Mucosa of rectum (tissue), 2 donors: ENCODE measurements around the gene ATRNL1.
"Not testable (repeated sequence)": the region's sequence is repeated elsewhere in the genome, so short reads cannot be mapped to it uniquely, and the experiment has no call there.

Source experiments
- H3K27ac ChIP-seq, 2 donors: one replicate each; pipeline ENCODE4 v1.7.0; 2013; ENCODE audit warnings: inconsistent platforms in 2 of 2, low read depth in 2 of 2, low read length in 2 of 2
- H3K27me3 ChIP-seq, 2 donors: one replicate each; pipeline ENCODE4 v1.7.0; 2013; ENCODE audit warnings: low read length in 2 of 2; ENCODE audit not compliant: control insufficient read depth in 2 of 2, insufficient read depth in 2 of 2
- H3K36me3 ChIP-seq, 2 donors: one replicate each; pipeline ENCODE4 v1.7.0; 2013; ENCODE audit warnings: low read length in 2 of 2; ENCODE audit not compliant: control insufficient read depth in 2 of 2, insufficient read depth in 2 of 2
- H3K4me1 ChIP-seq, 2 donors: one replicate each; pipeline ENCODE4 v1.7.0; 2013; ENCODE audit warnings: low read length in 2 of 2, mild to moderate bottlenecking in 1 of 2; ENCODE audit not compliant: control insufficient read depth in 2 of 2, insufficient read depth in 2 of 2
- H3K4me3 ChIP-seq, 2 donors: one replicate each; pipeline ENCODE4 v1.7.0; 2013; ENCODE audit warnings: low read length in 2 of 2
- H3K9ac ChIP-seq, 2 donors: one replicate each; pipeline ENCODE4 v1.7.0; 2013; ENCODE audit warnings: low read length in 2 of 2, low read depth in 1 of 2, mild to moderate bottlenecking in 1 of 2
- H3K9me3 ChIP-seq, 2 donors: one replicate each; pipeline ENCODE4 v1.7.0; 2013; ENCODE audit warnings: low read length in 2 of 2; ENCODE audit not compliant: control insufficient read depth in 2 of 2
- donor health status: healthy.
- donor health status: Normal muscosa, but diverticular disease.

The ATRNL1 gene

GRCh38 chr10:115483294-115483693 is 390.1 kb downstream of the ATRNL1 start:
- no peak overlapping the region for H3K9ac ChIP-seq
- no peaks in the 10 kb centered on the region for H3K4me1 ChIP-seq
- H3K27ac ChIP-seq = no peak overlapping the region
- no peaks in the 10 kb centered on the region for H3K36me3 ChIP-seq
- H3K9me3 ChIP-seq = no peaks in the 10 kb centered on the region
- H3K27me3 ChIP-seq = no peaks in the 10 kb centered on the region
- no peak overlapping the region for H3K4me3 ChIP-seq

DNA sequence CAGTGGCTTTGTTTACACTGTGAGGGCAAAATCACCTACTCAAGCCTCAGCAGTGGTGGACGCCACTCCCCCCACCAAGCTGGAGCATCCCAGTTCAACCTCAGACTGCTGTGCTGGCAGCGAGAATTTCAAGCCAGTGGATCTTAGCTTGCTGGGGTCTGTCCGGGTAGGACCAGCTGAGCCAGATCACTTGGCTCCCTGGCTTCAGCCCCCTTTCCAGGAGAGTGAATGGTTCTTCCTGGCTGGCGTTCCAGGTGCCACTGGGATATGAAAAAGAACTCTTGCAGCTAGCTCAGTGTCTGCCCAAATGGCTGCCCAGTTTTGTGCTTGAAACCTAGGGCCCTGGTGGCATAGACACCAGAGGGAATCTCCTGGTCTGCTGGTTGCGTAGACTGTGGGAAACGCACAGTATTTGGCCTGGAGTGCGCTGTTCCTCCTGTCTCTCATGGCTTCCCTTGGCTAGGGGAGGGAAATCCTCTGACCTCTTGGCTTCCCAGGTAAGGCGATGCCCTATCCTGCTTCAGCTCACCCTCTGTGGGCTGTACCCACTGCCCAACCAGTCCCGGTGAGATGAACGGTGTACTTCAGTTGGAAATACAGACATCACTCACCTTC is 398.5 kb downstream of the ATRNL1 start:
- Histone ChIP-seq H3K4me3 (no peak overlapping the region), H3K9ac (no peak overlapping the region), H3K27me3 (no peaks in the 10 kb centered on the region), H3K4me1 (no peaks in the 10 kb centered on the region), H3K27ac (no peak overlapping the region), H3K9me3 (no peaks in the 10 kb centered on the region), H3K36me3 (no peaks in the 10 kb centered on the region)

DNA sequence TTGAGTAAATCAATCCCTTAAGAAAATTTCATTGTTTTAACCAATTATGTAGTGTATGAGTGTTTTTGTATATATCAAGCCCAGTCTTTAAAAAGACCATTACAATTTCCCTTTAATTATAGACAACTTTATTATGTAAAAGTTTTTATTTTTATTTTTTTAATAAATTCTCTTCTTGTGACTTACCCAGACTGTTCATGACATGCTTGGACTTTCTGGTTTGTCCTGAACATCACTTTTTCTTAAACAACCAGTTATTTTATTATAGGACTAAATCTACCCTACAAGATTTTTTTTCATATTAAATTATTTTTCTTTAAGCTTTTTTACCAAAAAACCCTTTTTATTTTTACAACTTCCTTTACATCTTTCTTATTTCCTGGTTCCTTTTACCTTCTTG is 410.4 kb downstream of the ATRNL1 start:
- Histone ChIP-seq H3K36me3 (no peaks in the 10 kb centered on the region), H3K4me3 (no peak overlapping the region), H3K4me1 (no peaks in the 10 kb centered on the region), H3K27ac (no peak overlapping the region), H3K27me3 (no peaks in the 10 kb centered on the region), H3K9ac (no peak overlapping the region), H3K9me3 (no peaks in the 10 kb centered on the region)

DNA sequence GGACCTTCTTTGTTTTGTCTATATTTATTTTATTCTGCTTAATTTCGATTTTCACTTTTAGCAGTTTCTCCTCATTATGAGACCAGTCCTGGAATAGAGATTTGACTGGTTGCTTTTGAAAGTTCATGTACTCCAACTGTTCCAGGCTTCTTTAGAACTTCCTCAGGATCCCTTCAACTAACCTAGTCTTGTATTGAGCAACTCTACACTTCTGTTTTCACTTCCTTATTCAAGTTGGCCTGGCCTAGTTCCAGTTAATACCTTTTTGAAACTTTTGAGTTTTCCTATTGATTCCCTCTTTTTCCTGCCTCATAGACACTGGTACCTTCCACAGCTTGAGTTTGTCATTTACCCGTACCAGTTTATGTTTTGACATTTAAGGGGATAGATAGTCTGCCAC is 421.7 kb downstream of the ATRNL1 start:
- Histone ChIP-seq H3K4me1 (no peaks in the 10 kb centered on the region), H3K27me3 (no peaks in the 10 kb centered on the region), H3K9me3 (no peaks in the 10 kb centered on the region), H3K36me3 (no peaks in the 10 kb centered on the region), H3K9ac (no peak overlapping the region), H3K4me3 (no peak overlapping the region), H3K27ac (no peak overlapping the region)

- Histone ChIP-seq H3K27ac (no peak overlapping the region), H3K4me1 (no peaks in the 10 kb centered on the region), H3K36me3 (no peaks in the 10 kb centered on the region), H3K27me3 (no peaks in the 10 kb centered on the region), H3K4me3 (no peak overlapping the region), H3K9me3 (peaks cover 0 to 2% of the 10 kb centered on the region in 2 donors), H3K9ac (no peak overlapping the region)
Measured at GRCh38 chr10:115525141-115525540, 432.0 kb downstream of the ATRNL1 start.

- not testable (repeated sequence) for H3K36me3 ChIP-seq, H3K27me3 ChIP-seq, H3K4me1 ChIP-seq, H3K9ac ChIP-seq, H3K4me3 ChIP-seq, H3K9me3 ChIP-seq, H3K27ac ChIP-seq
Measured at GRCh38 chr10:115527682-115528081, 434.5 kb downstream of the ATRNL1 start.

GRCh38 chr10:115536401-115536800 is 443.2 kb downstream of the ATRNL1 start:
- H3K4me1 ChIP-seq, H3K27ac ChIP-seq, H3K9me3 ChIP-seq, H3K36me3 ChIP-seq, H3K4me3 ChIP-seq, H3K9ac ChIP-seq, H3K27me3 ChIP-seq: not testable (repeated sequence)

- no peak overlapping the region for H3K4me3 ChIP-seq
- no peaks in the 10 kb centered on the region for H3K36me3 ChIP-seq
- no peaks in the 10 kb centered on the region for H3K9me3 ChIP-seq
- no peak overlapping the region for H3K9ac ChIP-seq
- H3K4me1 ChIP-seq = no peaks in the 10 kb centered on the region
- no peaks in the 10 kb centered on the region for H3K27me3 ChIP-seq
- no peak overlapping the region for H3K27ac ChIP-seq
Measured at GRCh38 chr10:115539142-115539762, 446.1 kb downstream of the ATRNL1 start.

- H3K4me1 ChIP-seq = no peaks in the 10 kb centered on the region
- no peaks in the 10 kb centered on the region for H3K27me3 ChIP-seq
- H3K4me3 ChIP-seq = no peak overlapping the region
- no peak overlapping the region for H3K9ac ChIP-seq
- no peaks in the 10 kb centered on the region for H3K9me3 ChIP-seq
- H3K27ac ChIP-seq = no peak overlapping the region
- H3K36me3 ChIP-seq = no peaks in the 10 kb centered on the region
Measured at GRCh38 chr10:115555887-115556402, 462.8 kb downstream of the ATRNL1 start.

DNA sequence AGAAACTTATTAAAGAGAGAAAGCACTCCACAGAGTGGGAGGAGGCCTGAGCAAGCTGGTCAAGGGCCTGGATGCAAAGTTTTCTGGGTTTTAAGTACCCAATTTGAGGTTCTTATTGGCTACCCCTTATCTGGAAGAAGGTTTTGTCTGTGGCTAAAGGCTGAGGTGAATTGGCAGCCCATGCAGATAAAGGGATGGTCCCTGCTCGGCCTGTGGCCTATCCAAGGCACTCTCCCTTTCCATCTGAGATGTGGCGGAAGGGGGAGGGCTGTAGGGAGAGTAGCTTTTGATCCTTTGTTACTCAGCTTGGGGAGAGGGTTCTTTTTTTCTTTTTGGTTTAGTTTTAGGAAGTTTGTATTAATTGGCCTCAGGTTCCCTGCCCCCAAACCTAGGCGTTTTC is 465.1 kb downstream of the ATRNL1 start:
- Histone ChIP-seq H3K9ac (no peak overlapping the region), H3K27ac (no peak overlapping the region), H3K27me3 (no peaks in the 10 kb centered on the region), H3K9me3 (no peaks in the 10 kb centered on the region), H3K4me1 (no peaks in the 10 kb centered on the region), H3K4me3 (no peak overlapping the region), H3K36me3 (no peaks in the 10 kb centered on the region)
